ENCODE results near the gene MCM9.
"Not testable (repeated sequence)": the region's sequence is repeated elsewhere in the genome, so short reads cannot be mapped to it uniquely, and the experiment has no call there.

MCM9 gene

GRCh38 chr6:118862443-118862842 lies 72.5 kb downstream of the MCM9 start:
- FAIRE-seq = no peak

- no peak for FAIRE-seq
These were observed 74.1 kb downstream of the MCM9 start for GRCh38 chr6:118860880-118861279.

- FAIRE-seq = no peak
These were observed 74.6 kb downstream of the MCM9 start for GRCh38 chr6:118860363-118860762.

- FAIRE-seq = no peak
These were observed 75.4 kb downstream of the MCM9 start for GRCh38 chr6:118859517-118860064.

GRCh38 chr6:118856301-118856700 lies 78.7 kb downstream of the MCM9 start:
- FAIRE-seq = no peak

- FAIRE-seq = no peak
These were observed 81.6 kb downstream of the MCM9 start for GRCh38 chr6:118853408-118853807.

- no peak for FAIRE-seq
These were observed 90.0 kb downstream of the MCM9 start for GRCh38 chr6:118844915-118845314.

GRCh38 chr6:118843685-118844390 lies 91.1 kb downstream of the MCM9 start:
- no peak for FAIRE-seq

GRCh38 chr6:118830691-118831090 lies 104.3 kb downstream of the MCM9 start:
- no peak for FAIRE-seq

GRCh38 chr6:118829817-118830478 lies 105.0 kb downstream of the MCM9 start:
- FAIRE-seq = no peak

GRCh38 chr6:118826096-118826495 lies 108.9 kb downstream of the MCM9 start:
- no peak for FAIRE-seq

GRCh38 chr6:118825661-118826060 lies 109.3 kb downstream of the MCM9 start:
- no peak for FAIRE-seq

- FAIRE-seq = no peak
These were observed 119.5 kb downstream of the MCM9 start for GRCh38 chr6:118815495-118815894.

- FAIRE-seq = no peak
These were observed 121.2 kb downstream of the MCM9 start for GRCh38 chr6:118813775-118814174.

- FAIRE-seq = no peak
These were observed 122.0 kb downstream of the MCM9 start for GRCh38 chr6:118812970-118813369.

- FAIRE-seq = no peak
These were observed 124.4 kb downstream of the MCM9 start for GRCh38 chr6:118810420-118811027.

- no peak for FAIRE-seq
These were observed 125.9 kb downstream of the MCM9 start for GRCh38 chr6:118808793-118809638.

- no peak for FAIRE-seq
These were observed 130.9 kb downstream of the MCM9 start for GRCh38 chr6:118804091-118804490.

GRCh38 chr6:118801257-118801656 lies 133.7 kb downstream of the MCM9 start:
- FAIRE-seq = no peak

GRCh38 chr6:118800394-118801071 lies 134.4 kb downstream of the MCM9 start:
- peak; percentile 73 for FAIRE-seq

- FAIRE-seq = no peak
These were observed 135.1 kb downstream of the MCM9 start for GRCh38 chr6:118799826-118800225.

- FAIRE-seq = not testable (repeated sequence)
These were observed 138.4 kb downstream of the MCM9 start for GRCh38 chr6:118796548-118796947.

Measured in G401.6 (cell line).